GM23338 (cell line): Measurements from ENCODE around the gene SEMA6C. TPM values are rescaled to one million over a fixed set of nuclear protein-coding genes. Genes with fewer than 3 reads are reported as not detected.

ENCODE experiments used
- ATAC-seq: fragments of 200-7000 bp; cut with Tn5 transposase; 3 replicates; pipeline ENCODE4 v1.9.1; 2020
- DNase-seq: peaks from one replicate; pipeline ENCODE4 v3.0.0-alpha.2; 2015; ENCODE audit warnings: low spot score
- H2AFZ ChIP-seq: fragments of 200-600 bp; sonication (generic); 2 replicates; pipeline ENCODE4 v1.8.0; 2016; ENCODE audit warnings: antibody characterized with exemption, mild to moderate bottlenecking, moderate library complexity
- H3F3A ChIP-seq: fragments of 200-600 bp; sonication (generic); replicated peaks from 2 replicates; pipeline ENCODE4 v1.8.0; 2017; ENCODE audit warnings: antibody characterized with exemption, mixed run types, low read depth
- H3K27ac ChIP-seq: fragments of 200-600 bp; sonication (generic); 2 replicates; pipeline ENCODE4 v1.6.1; 2016; ENCODE audit warnings: low read depth
- H3K27me3 ChIP-seq: fragments of 200-600 bp; sonication (generic); 2 replicates; pipeline ENCODE4 v1.8.0; 2016; ENCODE audit warnings: mild to moderate bottlenecking, mixed run types, moderate library complexity; ENCODE audit not compliant: insufficient read depth
- H3K36me3 ChIP-seq: fragments of 200-600 bp; sonication (generic); 2 replicates; pipeline ENCODE4 v1.8.0; 2016; ENCODE audit warnings: mild to moderate bottlenecking; ENCODE audit not compliant: insufficient read depth
- H3K4me1 ChIP-seq: fragments of 200-600 bp; sonication (generic); 2 replicates; pipeline ENCODE4 v1.8.0; 2016; ENCODE audit warnings: mild to moderate bottlenecking, moderate library complexity; ENCODE audit not compliant: insufficient read depth
- H3K4me2 ChIP-seq: fragments of 200-600 bp; sonication (generic); 2 replicates; pipeline ENCODE4 v1.7.1; 2017; ENCODE audit warnings: mixed run types
- H3K4me3 ChIP-seq: fragments of 200-600 bp; sonication (generic); 2 replicates; pipeline ENCODE4 v1.6.1; 2016; ENCODE audit warnings: mixed run types
- H3K79me2 ChIP-seq: fragments of 200-600 bp; sonication (generic); replicated peaks from 2 replicates; pipeline ENCODE4 v1.8.0; 2017; ENCODE audit warnings: mild to moderate bottlenecking; ENCODE audit not compliant: insufficient read depth
- H3K9me2 ChIP-seq: fragments of 200-600 bp; sonication (generic); 2 replicates; pipeline ENCODE4 v1.8.0; 2017; ENCODE audit not compliant: insufficient read depth
- H4K20me1 ChIP-seq: fragments of 200-600 bp; sonication (generic); replicated peaks from 2 replicates; pipeline ENCODE4 v1.8.0; 2017; ENCODE audit warnings: mild to moderate bottlenecking; ENCODE audit not compliant: insufficient read depth
- H3K27ac Mint-ChIP-seq: 2 replicates; pipeline ENCODE4 v1.8.0; 2020; ENCODE audit warnings: inconsistent platforms, mild to moderate bottlenecking, moderate library complexity, mixed read lengths
- H3K27me3 Mint-ChIP-seq: 3 replicates; pipeline ENCODE4 v1.8.0; 2022; ENCODE audit warnings: low read depth, mild to moderate bottlenecking, moderate library complexity, mixed read lengths, inconsistent platforms; ENCODE audit not compliant: insufficient read depth, poor library complexity
- H3K36me3 Mint-ChIP-seq: 3 replicates; pipeline ENCODE4 v1.8.0; 2021; ENCODE audit warnings: low read depth, mild to moderate bottlenecking, inconsistent platforms, moderate library complexity, mixed read lengths
- H3K4me1 Mint-ChIP-seq: 3 replicates; pipeline ENCODE4 v1.8.0; 2020; ENCODE audit warnings: mild to moderate bottlenecking, inconsistent platforms, mixed read lengths
- H3K4me3 Mint-ChIP-seq: 3 replicates; pipeline ENCODE4 v1.8.0; 2021; ENCODE audit warnings: moderate library complexity, mild to moderate bottlenecking, inconsistent platforms, mixed read lengths
- H3K9me3 Mint-ChIP-seq: 3 replicates; pipeline ENCODE4 v1.8.0; 2020; ENCODE audit warnings: moderate library complexity, mild to moderate bottlenecking, inconsistent platforms, mixed read lengths
- CREB1 ChIP-seq: fragments of 250-450 bp; sonication (Bioruptor Pico); IDR thresholded peaks from 2 replicates; pipeline ENCODE4 v1.5.0; 2020; ENCODE audit warnings: low read depth, mild to moderate bottlenecking, moderate library complexity
- ETS1 ChIP-seq: IDR thresholded peaks from 2 replicates; pipeline ENCODE4 v1.6.1; 2016; ENCODE audit warnings: antibody characterized with exemption
- JUNB ChIP-seq: IDR thresholded peaks from one replicate; pipeline ENCODE4 v1.6.1; 2016; ENCODE audit warnings: antibody characterized with exemption; ENCODE audit not compliant: unreplicated experiment
- NANOG ChIP-seq: IDR thresholded peaks from 2 replicates; pipeline ENCODE4 v1.6.1; 2016; ENCODE audit warnings: antibody characterized with exemption, borderline replicate concordance
- STAT1 ChIP-seq: IDR thresholded peaks from one replicate; pipeline ENCODE4 v1.6.1; 2016; ENCODE audit warnings: antibody characterized with exemption; ENCODE audit not compliant: unreplicated experiment
- ZNF114 ChIP-seq: fragments of 250-450 bp; sonication (Bioruptor Pico); IDR thresholded peaks from 2 replicates; pipeline ENCODE4 v1.5.0; 2020; ENCODE audit warnings: mild to moderate bottlenecking, moderate library complexity
- ZNF331 ChIP-seq: fragments of 250-450 bp; sonication (Bioruptor Pico); IDR thresholded peaks from 2 replicates; pipeline ENCODE4 v1.5.0; 2020; ENCODE audit warnings: low read depth, mild to moderate bottlenecking, moderate library complexity
- ZNF462 ChIP-seq: fragments of 250-450 bp; sonication (Bioruptor Pico); IDR thresholded peaks from 2 replicates; pipeline ENCODE4 v1.5.0; 2020; ENCODE audit warnings: mild to moderate bottlenecking, moderate library complexity
- polyA plus RNA-seq: library from polyadenylated mRNA; unstranded; fragments of >200 nt; fragmentation: Nextera tagmentation; extraction: Ambion mirVana; gene quantifications from 2 replicates; pipeline ENCODE4 v1.2.1, GENCODE V29; 2016
- total RNA-seq: library from RNA; depleted of rRNA; stranded (reverse); fragments of >200 nt; shearing (Covaris generic); gene quantifications from 2 replicates; pipeline ENCODE4 v1.2.3, GENCODE V29; 2014
- TF ChIP-seq, protein P1 (sequence below): IDR thresholded peaks from one replicate; pipeline ENCODE4 v1.6.1; 2018; ENCODE audit warnings: antibody characterized with exemption; ENCODE audit not compliant: unreplicated experiment

Gene SEMA6C
- total and polyA plus RNA-seq, 2 experiments from 2014 or later: 6.2 to 12.3 TPM

DNA sequence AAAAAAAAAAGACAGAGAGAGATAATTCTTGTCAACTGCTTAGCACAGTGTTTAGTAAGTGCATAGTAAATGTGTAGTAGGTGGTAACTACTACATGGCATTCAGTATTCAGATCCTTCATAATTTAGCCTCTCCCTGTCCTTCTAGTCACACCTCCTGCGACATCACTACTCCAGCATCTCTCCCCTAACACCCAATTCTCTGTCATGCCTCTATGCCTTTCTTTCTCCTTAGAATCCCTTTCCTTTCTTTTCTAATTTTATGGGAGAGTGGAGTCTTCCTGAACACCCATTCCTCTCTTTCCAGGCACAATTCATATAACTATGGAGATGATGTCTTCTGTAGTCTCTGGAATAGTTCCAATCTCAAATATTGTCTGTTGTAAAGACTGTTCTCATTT, 47.4 kb upstream of the SEMA6C start (continued):
- TF ChIP-seq, protein P1, sequence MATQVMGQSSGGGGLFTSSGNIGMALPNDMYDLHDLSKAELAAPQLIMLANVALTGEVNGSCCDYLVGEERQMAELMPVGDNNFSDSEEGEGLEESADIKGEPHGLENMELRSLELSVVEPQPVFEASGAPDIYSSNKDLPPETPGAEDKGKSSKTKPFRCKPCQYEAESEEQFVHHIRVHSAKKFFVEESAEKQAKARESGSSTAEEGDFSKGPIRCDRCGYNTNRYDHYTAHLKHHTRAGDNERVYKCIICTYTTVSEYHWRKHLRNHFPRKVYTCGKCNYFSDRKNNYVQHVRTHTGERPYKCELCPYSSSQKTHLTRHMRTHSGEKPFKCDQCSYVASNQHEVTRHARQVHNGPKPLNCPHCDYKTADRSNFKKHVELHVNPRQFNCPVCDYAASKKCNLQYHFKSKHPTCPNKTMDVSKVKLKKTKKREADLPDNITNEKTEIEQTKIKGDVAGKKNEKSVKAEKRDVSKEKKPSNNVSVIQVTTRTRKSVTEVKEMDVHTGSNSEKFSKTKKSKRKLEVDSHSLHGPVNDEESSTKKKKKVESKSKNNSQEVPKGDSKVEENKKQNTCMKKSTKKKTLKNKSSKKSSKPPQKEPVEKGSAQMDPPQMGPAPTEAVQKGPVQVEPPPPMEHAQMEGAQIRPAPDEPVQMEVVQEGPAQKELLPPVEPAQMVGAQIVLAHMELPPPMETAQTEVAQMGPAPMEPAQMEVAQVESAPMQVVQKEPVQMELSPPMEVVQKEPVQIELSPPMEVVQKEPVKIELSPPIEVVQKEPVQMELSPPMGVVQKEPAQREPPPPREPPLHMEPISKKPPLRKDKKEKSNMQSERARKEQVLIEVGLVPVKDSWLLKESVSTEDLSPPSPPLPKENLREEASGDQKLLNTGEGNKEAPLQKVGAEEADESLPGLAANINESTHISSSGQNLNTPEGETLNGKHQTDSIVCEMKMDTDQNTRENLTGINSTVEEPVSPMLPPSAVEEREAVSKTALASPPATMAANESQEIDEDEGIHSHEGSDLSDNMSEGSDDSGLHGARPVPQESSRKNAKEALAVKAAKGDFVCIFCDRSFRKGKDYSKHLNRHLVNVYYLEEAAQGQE: no peak
- TF ChIP-seq ZNF114 (CRISPR knock-in tag): no peak

DNA sequence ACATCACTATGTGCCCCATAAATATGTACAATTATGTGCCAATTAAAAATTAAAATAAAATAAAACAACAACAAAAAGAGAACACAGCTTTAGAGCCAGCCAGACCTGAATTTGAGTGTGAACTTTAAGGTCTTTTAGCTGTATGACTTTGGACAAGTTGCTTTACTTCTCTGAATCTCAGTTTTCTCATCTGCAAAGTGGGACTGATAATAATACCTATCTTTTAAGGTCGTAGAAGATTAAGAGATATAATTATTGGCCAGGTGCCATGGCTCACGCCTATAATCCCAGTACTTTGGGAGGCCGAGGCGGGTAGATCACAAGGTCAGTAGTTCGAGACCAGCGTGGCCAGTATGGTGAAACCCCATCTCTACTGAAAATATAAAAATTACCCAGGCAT, 46.9 kb upstream of the SEMA6C start:
- no peak overlapping the region for H3K4me2 ChIP-seq
- Mint-ChIP-seq H3K27ac (no peak overlapping the region), H3K9me3 (no peaks in the 10 kb centered on the region), H3K4me1 (peaks cover 15% of the 10 kb centered on the region; the same call in 2 of the 3 replicates), H3K36me3 (no peaks in the 10 kb centered on the region; the same call in 2 of the 3 replicates), H3K27me3 (peaks cover 10% of the 10 kb centered on the region), H3K4me3 (no peak overlapping the region)
- H3K27me3 ChIP-seq: no peaks in the 10 kb centered on the region
- 0 out of 2 replicates have a peak, but pooled peaks cover 16% of the 10 kb centered on the region for H3F3A ChIP-seq
- ATAC-seq: no peak
- no peak for DNase-seq
- H3K36me3 ChIP-seq: no peaks in the 10 kb centered on the region
- H3K4me3 ChIP-seq: no peak overlapping the region
- peaks cover 16% of the 10 kb centered on the region for H3K79me2 ChIP-seq
- no peaks in the 10 kb centered on the region for H3K9me2 ChIP-seq
- peaks cover 9% of the 10 kb centered on the region for H3K4me1 ChIP-seq
- H3K27ac ChIP-seq: no peak overlapping the region
- no peaks in the 10 kb centered on the region for H4K20me1 ChIP-seq
- H2AFZ ChIP-seq: no peak overlapping the region
- TF ChIP-seq NANOG (no peak), STAT1 (no peak), ETS1 (no peak), ZNF462 (CRISPR knock-in tag) (no peak), ZNF331 (CRISPR knock-in tag) (no peak), CREB1 (CRISPR knock-in tag) (no peak), JUNB (no peak)
- TF ChIP-seq, protein P1: no peak
